ENCODE results near the gene NHLH1. TPM values are rescaled to one million over a fixed set of nuclear protein-coding genes. Genes with fewer than 3 reads are reported as not detected.

Gene NHLH1
- total RNA-seq, 2 experiments from 2014 or later, result 0.63 to 0.68 TPM

DNA sequence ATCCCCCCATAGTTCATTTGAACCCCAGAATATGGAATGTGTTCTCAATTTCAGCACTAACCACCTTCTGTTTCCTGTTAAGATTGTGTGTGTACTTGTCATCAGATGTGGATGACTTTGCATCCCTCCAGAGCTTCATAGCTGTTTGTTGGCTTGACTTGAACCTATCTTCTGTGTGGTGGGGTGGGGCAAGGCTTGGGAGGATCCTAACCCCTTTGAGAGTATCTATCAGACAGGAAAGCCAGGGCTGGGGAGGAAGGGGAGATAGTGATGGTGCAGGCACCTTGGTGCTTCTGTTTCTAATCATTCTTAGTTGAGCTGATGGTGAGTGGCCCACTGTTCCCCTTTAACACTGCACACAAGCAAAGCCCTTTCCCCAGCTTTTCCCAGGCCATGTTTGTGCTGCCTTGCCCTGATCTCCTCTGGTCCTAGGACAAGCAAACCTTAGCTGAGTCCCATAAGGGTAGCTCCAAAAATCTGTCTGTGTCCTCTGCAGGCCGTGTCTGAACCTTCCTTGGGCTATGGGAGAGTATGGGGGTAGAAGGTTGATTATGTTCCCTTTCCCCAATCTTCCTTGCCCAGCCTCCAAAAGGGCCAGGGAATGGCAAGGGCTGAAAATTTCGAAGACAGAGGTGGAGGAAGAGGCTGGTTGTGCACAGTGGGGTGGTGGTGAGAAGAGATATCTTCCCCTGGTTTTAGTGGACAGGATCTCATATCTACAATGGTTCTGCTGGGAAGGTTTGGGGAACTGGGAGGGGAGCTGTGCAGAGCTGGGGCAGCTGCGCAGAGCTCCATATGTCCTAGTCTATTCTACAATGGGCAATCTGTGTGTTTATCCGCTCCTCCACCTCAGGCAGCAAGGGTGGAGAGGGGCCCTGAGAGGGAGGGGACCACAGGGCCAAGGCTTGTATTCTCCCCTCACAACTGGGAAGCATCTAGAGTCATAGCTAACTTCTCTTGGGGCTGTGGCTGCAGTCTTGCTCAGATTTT is 1.4 kb downstream of the NHLH1 start:
- H3K4me3 ChIP-seq (ENCODE audit: low read depth, low read length, poor library complexity, severe bottlenecking), result no peak overlapping the region
- no peaks in the 10 kb centered on the region for H3K79me2 ChIP-seq (ENCODE audit: insufficient read depth, low read depth, low read length)
- no peak for DNase-seq (ENCODE audit: low spot score)
- intact Hi-C loops (cut with micrococcal nuclease; ENCODE audit: unreplicated experiment), result no loop called here
- H3K4me1 ChIP-seq (ENCODE audit: insufficient read depth, low read length, poor library complexity, severe bottlenecking), result no peaks in the 10 kb centered on the region
- no peaks in the 10 kb centered on the region for H3K9me2 ChIP-seq (ENCODE audit: insufficient read depth, low read length)
- CTCF ChIA-PET (ENCODE audit: unreplicated experiment), result interaction anchor here (0.6 kb wide), 1 partner anchor 8 kb away, joined by 3 read pairs; no protein-coding TSS in a partner anchor
- BruUV-seq (replicated peaks), result no TSS peak
- H3K9me3 ChIP-seq (ENCODE audit: low read length), result no peaks in the 10 kb centered on the region
- no peak overlapping the region for H3K27ac ChIP-seq (ENCODE audit: low read depth, low read length, poor library complexity, severe bottlenecking)
- no peaks in the 10 kb centered on the region for H3K36me3 ChIP-seq (ENCODE audit: insufficient read depth, low read length)
- TF ChIP-seq CTCF (conservative IDR thresholded peaks at IDR 0.05; ENCODE audit: low read length) (no peak), EZH2phosphoT487 (IDR thresholded peaks at IDR 0.05; ENCODE audit: borderline replicate concordance, low read depth, low read length) (no peak)
- POLR2A ChIA-PET, result interaction anchor here (0.6 kb wide), 1 partner anchor 146 kb away, joined by 3 read pairs; no protein-coding TSS in a partner anchor
- no peak overlapping the region for H2AFZ ChIP-seq (ENCODE audit: low read length)
- no peaks in the 10 kb centered on the region for H4K20me1 ChIP-seq (ENCODE audit: insufficient read depth, low read length)
- no peak overlapping the region for H3K4me2 ChIP-seq (ENCODE audit: low read length)

GRCh38 chr1:160369087-160369486 is 2.2 kb downstream of the NHLH1 start:
- Histone ChIP-seq H3K9me2 (ENCODE audit: insufficient read depth, low read length) (no peaks in the 10 kb centered on the region), H3K27ac (ENCODE audit: low read depth, low read length, poor library complexity, severe bottlenecking) (no peak overlapping the region), H2AFZ (ENCODE audit: low read length) (no peak overlapping the region), H3K36me3 (ENCODE audit: insufficient read depth, low read length) (no peaks in the 10 kb centered on the region), H4K20me1 (ENCODE audit: insufficient read depth, low read length) (no peaks in the 10 kb centered on the region), H3K4me1 (ENCODE audit: insufficient read depth, low read length, poor library complexity, severe bottlenecking) (no peaks in the 10 kb centered on the region), H3K4me3 (ENCODE audit: low read depth, low read length, poor library complexity, severe bottlenecking) (no peak overlapping the region), H3K9me3 (ENCODE audit: low read length) (no peaks in the 10 kb centered on the region), H3K4me2 (ENCODE audit: low read length) (no peak overlapping the region), H3K79me2 (ENCODE audit: insufficient read depth, low read depth, low read length) (no peaks in the 10 kb centered on the region)
- TF ChIP-seq CTCF (conservative IDR thresholded peaks at IDR 0.05; ENCODE audit: low read length) (no peak), EZH2phosphoT487 (IDR thresholded peaks at IDR 0.05; ENCODE audit: borderline replicate concordance, low read depth, low read length) (no peak)
- BruUV-seq (replicated peaks), result no TSS peak
- intact Hi-C loops (cut with micrococcal nuclease; ENCODE audit: unreplicated experiment), result no loop called here
- ChIA-PET CTCF (ENCODE audit: unreplicated experiment) (no interaction called here), POLR2A (no interaction called here)
- DNase-seq (ENCODE audit: low spot score), result no peak

All from OCI-LY7 (cell line).